NCI-H2107 treated with DMSO at 0.1 percent for 48 hours (cell line): Measurements from ENCODE around the gene SV2B.
A peak's percentile ranks its signal among the peaks of the same experiment; 100 is the strongest.
"Not testable (repeated sequence)": the region's sequence is repeated elsewhere in the genome, so short reads cannot be mapped to it uniquely, and the experiment has no call there.

Source experiments
- DNase-seq: peaks from one replicate; lab custom pipeline; 2025; ENCODE audit not compliant: unreplicated experiment; lab: John Stamatoyannopoulos, UW

Gene SV2B

DNA sequence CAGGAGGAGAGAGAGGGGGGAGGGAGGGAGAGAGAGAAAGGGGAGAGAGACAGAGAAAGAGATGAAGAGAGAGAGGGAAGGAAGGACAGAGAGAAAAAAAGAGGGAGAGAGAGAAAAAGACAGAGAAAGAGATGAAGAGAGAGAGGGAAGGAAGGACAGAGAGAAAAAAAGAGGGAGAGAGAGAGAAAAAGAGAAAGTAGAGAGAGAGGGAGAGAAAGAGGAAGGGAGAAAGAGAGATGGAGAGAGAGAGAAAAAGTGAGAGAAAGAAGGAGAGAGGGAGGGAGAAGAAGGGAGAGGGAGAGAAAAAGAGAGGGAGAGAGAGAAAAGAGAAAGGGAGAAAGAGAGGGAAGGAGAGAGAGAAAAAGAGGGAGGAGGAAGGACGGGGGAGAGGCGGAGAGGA, 204.2 kb downstream of the SV2B start:
- no peak for DNase-seq

DNA sequence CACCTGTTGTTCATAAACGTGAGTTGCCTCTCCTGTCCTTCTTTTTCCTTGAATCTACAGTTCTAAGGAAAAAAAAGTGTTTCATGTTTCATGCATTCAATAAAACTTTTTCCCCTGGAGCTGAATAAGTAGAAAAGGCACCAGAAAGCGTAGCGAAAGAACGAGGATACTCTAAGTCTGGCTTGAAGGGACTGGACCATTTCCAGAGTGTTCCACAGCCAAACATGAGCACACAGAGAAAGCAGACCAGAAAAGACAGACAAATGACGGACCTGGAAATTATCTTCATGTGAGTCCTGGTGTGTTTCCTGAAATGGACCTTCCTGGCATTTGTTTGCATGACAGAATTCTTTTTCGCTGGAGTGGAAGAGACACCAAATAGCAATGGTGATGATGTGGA, 204.7 kb downstream of the SV2B start:
- DNase-seq = no peak

DNA sequence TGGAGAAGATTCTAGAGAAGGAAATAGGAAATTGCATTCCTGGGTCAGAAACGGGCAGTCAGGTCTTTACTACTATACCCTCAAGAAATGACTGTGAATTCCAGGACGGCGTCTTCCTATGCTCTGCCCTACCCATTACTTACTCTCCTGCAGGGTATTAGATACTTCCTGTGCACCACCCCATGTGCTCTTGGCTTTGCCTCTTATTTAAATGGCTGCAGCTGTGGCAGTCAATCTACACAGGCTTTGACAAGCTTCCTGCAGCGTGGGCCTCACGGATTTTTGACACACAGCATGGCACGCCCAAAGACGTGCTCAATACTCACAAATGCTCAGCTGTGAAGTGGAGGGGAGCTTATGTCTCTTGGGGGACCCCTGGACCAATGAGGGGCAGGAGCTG, 206.1 kb downstream of the SV2B start:
- DNase-seq = no peak

DNA sequence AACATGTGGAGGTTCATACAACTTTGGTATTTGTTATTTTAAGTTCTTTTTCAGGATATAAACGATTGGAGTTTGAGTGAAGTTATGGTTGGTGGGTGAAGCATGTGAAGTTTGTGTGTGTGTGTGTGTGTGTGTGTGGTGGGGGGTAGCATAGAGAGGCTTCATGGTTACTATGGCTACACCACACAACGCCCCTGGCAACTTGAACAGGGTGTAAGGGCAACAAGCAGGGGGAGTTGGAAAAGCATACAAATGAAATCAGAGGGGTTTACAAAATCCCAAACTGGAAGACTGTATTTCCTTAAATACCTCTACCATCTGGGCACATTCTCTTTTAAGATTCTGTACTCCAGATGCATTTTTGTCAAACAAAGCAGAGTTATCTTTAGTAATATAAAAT, 207.5 kb downstream of the SV2B start:
- no peak for DNase-seq

DNA sequence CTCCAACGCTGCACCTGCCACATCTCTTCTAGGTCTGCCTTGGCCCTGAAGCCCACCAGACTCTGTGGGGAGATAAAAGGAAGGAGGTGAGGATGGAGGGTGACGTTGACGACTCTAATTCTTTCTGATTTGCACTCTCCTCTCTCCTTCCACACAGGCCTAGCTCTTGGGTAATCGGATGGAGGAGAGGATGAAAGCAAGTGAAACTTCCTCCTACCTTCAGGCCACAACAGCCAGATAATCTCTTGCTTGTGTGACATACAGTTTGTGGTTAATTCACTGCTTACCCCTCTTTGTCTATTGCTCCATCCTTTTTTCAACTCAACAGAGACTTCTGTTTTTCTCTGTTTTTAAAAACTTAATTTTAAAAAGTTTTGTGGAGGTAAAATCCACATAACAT, 208.1 kb downstream of the SV2B start:
- DNase-seq = no peak

DNA sequence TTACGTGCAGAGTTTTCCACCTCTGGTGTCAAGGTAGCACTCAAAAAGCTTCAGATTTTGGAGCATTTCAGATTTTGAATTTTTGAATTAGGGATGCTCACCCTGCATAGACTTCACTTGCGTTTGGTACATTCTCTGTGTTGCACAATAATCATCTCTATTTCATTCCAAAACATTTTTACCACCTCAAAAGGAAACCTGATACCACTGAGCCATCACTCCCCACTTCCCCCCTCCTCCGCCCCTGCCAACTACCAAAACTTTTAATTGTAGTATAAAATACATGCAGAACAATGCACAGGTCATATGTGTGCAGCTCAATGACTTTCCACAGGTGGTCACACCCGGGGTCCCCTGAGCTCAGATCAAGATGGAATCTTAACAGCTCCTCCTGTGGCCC, 208.8 kb downstream of the SV2B start:
- no peak for DNase-seq

DNA sequence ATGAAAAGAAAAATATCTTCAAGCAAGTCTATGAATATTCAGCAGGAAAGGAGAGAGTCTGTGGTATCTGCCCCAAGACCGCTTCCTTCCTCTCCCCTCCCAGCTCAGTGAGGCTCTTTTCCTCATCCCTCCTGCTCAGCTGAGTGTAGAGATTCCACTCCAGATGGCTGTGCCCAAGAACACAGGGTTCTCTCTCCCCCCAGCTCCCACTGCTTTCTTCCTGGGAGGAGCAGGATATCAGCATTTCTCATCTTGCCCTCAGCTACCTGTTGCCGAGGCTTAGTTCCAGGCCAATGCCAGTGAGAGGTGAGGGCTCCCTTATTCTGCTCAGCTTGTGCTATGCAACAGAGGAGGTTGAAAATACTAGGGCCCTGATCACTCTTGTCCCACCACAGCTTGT, 211.9 kb downstream of the SV2B start:
- DNase-seq = no peak

DNA sequence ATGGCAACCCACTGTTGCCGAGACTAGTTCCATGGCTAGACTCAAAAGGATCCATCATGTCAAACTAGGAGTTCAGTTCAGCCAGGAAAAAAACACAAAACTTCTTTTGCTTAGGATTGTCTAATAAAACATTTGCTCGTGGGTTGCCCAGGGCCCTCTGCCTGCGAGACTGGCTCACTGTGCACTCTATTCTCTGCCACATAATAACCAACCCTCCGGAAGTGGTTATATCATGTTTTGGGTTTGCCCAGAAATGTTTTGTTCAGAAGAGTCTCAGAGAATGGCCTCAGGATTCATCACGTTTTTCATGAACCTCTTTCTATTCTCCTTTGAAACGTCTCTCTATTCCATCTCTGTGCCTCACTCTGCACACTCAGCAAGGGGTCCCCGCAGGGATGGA, 216.1 kb downstream of the SV2B start:
- peak; percentile 3 for DNase-seq

DNA sequence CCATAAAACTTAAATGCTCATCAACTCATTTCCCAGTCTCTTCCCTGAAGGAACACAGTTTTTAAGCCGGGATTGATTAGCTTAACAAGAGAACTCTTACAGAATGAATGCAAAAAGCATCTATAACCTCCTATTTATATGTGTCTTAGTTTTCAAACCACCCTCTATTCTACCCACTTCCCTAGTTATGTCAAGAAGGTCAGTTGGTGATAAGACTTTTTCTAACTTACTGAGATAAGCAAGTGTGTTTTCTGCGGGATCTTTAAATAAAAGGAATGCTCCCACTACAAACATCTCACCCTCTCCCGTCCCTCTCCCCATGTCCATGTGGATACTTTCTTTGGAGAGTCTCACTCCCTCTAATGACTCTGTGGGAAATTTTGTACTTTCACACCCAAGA, 218.5 kb downstream of the SV2B start:
- no peak for DNase-seq

DNA sequence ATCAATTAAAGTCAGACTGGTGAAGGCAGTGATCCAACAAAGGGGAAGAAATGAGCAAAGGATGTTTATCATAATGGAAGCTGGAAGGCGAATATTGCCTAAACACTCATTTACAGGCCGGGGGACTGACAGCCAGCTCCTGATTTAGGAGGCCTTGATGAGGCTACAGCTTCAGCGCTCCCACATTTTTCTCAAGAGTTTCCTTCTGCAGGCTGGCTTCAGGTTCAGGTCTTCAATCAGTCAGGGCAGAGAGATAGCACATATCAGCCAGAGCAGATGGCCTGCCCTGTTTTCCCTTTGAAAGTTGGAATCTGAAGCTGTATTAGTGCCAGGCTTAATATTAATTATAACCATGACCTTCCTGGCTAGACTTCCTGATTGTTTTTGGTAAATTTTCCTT, 218.9 kb downstream of the SV2B start:
- no peak for DNase-seq

DNA sequence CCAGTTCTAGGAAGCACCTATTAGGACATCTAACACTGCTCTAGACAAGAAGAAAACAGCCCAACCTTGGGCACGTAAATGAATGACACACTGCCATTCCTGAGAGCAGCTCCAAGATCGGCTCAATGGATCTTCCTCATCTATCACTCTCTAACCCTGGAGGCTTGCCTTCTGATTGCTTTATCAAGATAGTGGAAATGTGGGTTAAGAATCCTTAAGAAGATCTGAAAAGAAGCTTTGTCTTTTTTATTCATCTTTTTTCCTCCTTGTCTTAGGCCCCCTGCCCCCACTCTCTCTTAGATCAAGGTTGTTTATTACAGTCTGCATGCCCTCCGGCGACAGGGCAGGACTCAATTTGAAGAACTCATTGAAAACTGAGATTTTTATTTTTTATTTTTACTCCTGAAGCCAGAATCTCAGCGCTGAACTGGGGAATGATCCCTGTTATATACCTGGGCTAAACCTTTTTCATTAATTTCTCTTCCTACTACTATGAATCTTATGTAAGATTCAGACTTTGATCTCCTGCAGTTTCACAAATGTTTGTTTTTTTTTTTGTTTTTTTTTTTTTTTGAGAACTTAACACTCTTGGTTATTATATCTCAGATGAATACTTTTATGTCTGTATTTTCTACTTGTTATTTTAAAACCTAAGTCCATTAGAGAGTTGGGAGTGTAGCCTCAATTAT, 219.5 kb downstream of the SV2B start:
- no peak for DNase-seq

DNA sequence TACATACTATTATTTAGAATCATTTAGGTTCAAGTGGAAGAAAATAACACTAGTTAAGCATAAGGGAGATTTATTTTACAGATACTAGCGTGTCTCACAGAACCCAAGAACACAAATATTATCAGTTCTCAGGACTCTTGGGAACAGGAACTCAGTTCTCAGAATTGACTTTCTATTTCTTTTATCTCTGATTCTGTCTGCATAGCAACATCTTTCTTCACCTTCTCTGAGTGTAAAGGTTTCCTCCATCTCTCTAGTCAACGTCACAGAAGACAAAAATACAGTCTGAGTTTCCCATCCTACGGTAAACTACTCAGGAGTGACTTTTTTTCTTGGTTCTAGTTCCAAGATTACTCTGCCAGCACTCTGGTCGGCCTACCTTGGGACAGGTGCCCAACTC, 220.0 kb downstream of the SV2B start:
- DNase-seq = no peak

DNA sequence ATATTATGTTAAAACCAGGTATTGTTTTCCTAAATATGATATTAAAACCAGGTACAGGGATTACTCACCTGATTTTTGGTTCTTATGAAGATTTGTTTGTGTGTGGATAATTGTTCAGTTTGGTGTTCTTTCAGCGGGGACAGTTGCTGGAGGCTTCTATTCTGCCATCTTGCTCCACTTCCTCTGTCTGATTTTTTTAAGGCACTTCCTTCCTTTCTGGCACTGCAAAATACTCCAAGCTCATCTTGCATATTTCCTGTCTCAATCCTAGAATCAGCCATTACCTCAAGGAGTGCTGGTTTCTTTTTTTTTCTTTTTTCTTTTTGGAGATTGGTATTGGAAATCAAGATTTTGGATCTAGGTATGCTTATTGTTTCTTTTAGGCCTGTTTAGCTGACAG, 229.9 kb downstream of the SV2B start:
- DNase-seq = no peak

DNA sequence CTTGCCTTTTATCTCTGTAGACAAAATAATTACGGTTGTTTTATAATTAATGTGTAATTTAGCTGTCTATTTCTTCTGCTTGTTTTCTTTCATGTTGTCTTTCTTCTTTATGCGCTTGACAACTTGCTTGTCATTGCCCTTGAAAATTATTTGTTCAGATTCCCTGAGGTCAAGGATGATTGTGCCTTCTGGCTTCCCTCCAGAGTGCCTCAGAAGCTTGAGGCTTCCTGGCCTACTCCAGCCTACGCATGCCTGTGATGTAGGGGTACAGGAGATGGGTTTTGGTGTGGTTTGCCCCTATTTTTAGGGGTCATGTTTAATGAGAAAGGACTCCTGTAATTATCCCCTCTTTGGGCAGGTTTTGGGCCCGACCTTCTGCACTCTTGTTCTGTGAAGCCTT, 231.5 kb downstream of the SV2B start:
- no peak for DNase-seq

DNA sequence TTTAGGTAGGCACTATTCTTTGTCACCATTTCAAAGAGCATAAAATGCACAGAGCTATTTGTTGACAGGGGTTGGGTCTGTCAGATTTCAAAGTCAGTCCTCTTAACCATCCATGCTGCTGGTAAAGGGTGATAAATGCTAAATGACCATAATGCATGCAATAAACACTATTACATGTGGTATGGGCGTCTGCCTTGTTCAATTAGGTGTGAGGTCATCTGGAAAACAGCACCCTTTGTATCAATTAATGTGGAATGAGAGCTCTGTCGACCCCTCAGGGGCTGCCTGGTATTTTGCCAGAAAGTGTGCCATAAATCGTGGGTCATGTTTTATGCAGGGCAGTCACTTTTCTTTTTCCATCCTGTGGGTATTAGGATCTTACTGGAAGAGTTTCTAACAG, 235.6 kb downstream of the SV2B start:
- DNase-seq = no peak

DNA sequence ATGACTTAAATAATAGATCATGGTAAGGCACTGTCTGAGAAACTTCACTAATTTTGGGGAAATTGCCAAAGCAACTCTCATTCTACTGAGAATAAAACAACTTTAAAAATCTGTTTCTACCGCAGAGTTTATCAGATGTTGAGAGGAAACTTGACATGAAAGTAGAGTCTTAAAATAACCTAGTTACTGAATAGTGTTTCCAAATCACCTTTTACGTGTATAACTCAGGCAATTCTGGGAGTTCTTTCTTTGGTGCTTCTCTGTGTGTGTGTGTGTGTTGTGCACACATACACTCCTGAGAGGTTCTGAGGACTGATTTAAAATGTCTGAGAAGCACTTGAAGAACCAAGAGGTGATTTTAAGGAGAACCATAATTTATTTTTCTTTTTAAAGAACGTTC, 236.6 kb downstream of the SV2B start:
- no peak for DNase-seq

DNA sequence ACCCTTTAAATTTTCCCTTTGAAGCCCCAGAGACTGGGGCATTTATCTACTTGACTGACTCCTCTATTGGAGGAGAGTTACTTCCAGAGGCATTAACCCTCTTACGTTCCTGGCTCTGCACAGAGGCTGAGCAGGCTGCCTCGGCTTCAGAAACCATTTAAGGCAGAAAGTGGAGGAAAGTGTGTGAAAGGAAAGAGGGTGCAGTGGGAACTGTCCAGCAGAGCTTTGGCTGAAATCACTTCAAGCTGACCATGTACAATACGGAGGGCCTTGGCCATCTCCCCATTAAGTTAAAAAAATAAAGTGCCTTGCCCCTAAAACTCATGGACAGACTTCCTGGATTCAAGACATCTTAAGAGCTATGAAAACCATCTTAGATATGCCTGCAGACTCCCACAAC, 238.7 kb downstream of the SV2B start:
- no peak for DNase-seq

DNA sequence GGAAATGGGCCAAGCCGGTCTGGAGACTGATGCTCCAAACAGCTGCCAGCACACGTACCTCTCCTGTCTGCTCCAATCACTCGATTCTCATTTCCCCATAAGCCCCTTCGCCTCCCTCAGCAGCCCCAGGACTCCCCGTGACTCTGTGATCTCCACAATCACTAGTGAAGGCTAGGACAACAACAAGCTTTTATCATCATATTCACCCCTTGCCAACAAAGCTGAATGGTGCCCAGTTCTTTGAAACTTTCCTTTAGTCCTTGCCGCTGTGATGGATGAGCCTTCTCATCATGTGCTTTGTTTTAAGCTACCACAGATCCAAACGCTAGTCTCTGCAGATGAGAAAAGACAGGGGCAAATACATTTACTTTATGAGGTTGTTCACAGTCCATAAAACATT, 242.0 kb downstream of the SV2B start:
- DNase-seq = no peak

DNA sequence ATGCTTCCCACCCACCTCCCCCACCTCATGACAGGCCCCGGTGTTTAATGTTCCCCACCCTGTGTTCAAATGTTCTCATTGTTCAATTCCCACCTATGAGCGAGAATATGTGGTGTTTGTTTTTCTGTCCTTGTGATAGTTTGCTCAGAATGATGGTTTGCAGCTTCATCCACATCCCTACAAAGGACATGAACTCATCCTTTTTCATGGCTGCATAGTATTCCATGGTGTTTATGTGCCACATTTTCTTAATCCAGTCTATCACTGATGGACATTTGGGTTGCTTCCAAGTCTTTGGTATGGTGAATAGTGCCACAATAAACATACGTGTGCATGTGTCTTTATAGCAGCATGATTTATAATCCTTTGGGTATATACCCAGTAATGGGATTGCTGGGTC, 244.9 kb downstream of the SV2B start:
- not testable (repeated sequence) for DNase-seq

DNA sequence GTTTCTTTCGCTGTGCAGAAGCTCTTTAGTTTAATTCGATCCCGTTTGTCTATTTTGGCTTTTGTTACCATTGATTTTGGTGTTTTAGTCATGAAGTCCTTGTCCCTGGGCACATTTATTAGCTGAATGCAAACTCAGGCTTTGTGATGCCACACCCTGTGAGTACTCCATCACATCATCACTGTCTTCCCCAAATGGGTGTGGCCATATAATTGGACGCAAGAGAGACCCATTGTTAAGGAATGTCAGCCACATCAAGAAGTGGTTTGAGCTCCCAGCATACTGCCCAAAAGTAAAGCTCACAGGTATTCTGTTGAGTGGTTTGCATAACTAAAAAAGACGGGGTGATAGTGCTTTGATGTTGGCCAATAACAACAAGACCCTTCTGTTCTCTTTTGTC, 245.7 kb downstream of the SV2B start:
- DNase-seq = no peak

DNA sequence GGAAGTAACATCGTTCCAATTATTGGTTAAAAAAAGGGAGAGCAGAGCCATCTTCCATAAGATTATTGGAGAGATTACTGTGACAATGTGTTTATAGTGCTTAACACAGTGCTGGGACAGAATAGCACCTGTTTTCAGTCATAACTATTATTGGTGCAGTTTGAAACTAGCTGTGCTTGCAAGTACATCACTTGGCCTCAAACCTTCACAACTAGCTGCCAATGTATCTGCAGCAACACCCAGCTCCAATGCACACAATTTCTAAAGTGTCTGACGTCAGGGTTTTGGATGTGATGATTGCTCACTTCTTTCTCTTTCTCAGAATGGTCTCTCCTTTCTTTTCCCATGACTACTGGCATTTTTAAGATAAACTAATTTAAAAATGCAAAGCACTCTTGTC, 246.2 kb downstream of the SV2B start:
- no peak for DNase-seq

DNA sequence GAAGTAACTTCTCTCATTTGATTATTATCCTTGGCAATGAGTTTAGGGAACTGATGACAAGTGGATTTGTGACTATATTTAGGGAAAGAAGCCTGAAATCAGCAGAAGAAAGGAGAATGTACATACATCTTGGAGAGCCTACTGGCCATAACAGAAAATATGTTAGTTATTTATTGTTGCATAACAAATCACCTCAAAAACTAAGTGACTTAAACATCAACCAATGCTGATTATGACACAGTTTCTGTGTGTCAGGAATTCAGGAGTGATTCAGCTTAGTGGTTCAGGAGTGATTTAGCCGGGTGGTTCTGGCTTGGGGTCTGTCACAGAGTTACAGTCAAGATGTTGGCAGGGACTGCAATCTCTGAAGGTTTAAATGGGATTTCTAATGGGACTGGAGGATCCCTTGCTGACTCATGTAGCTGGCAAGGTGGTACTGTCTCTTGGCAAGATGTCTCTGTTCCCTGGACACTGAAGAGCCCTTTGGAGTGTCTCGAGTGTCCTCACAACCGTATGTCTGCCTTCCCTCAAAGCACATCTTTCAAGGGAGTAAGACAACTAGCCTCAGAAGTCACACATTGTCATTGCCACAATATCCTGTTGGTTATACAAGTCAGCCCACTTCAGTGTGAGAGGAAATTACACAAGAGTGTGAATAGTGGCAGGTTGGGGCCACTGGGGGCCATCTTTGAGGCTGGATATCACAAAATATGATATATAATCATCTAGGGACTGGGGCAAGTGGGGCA, 248.9 kb downstream of the SV2B start:
- no peak for DNase-seq
